Epithelial cell of esophagus (primary cell): ENCODE results near the gene RELL1.

Experiments
- DNase-seq: peaks from one replicate; pipeline ENCODE4 v3.0.0; 2010; ENCODE audit warnings: low read depth
- H3K4me3 ChIP-seq: 2 replicates; pipeline ENCODE4 v1.5.1; 2011; ENCODE audit warnings: mild to moderate bottlenecking, low read length, control low read depth
- CTCF ChIP-seq: IDR thresholded peaks from 2 replicates; pipeline ENCODE4 v1.5.1; 2011; ENCODE audit warnings: low read depth, mild to moderate bottlenecking, low read length, control low read depth, inconsistent platforms; ENCODE audit not compliant: insufficient read depth; ENCODE audit errors: missing control alignments

RELL1 gene

GRCh38 chr4:37686373-37687193 is at the start of gene RELL1:
TSS of gene RELL1 (minus strand) at chr4:37686376. CDS start at chr4:37686287, 89 bp downstream.
- peak; percentile 100 for DNase-seq
- TF ChIP-seq CTCF = no peak
- peak within 1 kb of the TSS; percentile 67 for H3K4me3 ChIP-seq

GRCh38 chr4:37735578-37735977 is 49.4 kb upstream of the RELL1 start:
- DNase-seq = no peak
- H3K4me3 ChIP-seq = no peak overlapping the region
- no peak for TF ChIP-seq CTCF

GRCh38 chr4:37734989-37735388 is 48.8 kb upstream of the RELL1 start:
- no peak overlapping the region for H3K4me3 ChIP-seq
- TF ChIP-seq CTCF = no peak
- DNase-seq = no peak

GRCh38 chr4:37733240-37733867 is 47.2 kb upstream of the RELL1 start:
- no peak for DNase-seq
- TF ChIP-seq CTCF = no peak
- no peak overlapping the region for H3K4me3 ChIP-seq

- no peak for DNase-seq
- no peak for TF ChIP-seq CTCF
- no peak overlapping the region for H3K4me3 ChIP-seq
Measured at GRCh38 chr4:37732526-37733186, 46.5 kb upstream of the RELL1 start.

GRCh38 chr4:37729649-37730004 is 43.5 kb upstream of the RELL1 start:
- no peak for TF ChIP-seq CTCF
- no peak for DNase-seq
- H3K4me3 ChIP-seq = no peak overlapping the region
